Panc1 (cell line): ENCODE results near the gene TIMM17B. TPM values are rescaled to one million over a fixed set of nuclear protein-coding genes. Genes with fewer than 3 reads are reported as not detected.

Experiments used
- total RNA-seq: library from RNA; stranded (reverse); gene quantifications from one replicate; pipeline ENCODE4 v1.2.1, GENCODE V29; 2021; ENCODE audit not compliant: unreplicated experiment

TIMM17B gene
- total RNA-seq, 1 experiment from 2014 or later = 92.1 TPM

Other genes with a start within 250 kb of the TIMM17B start
- 0.82 TPM for gene WAS, start 214.0 kb downstream of the TIMM17B start, total RNA-seq
- gene SUV39H1, start 201.0 kb downstream of the TIMM17B start, total RNA-seq = 25.6 TPM
- not detected for gene GLOD5, start 136.0 kb downstream of the TIMM17B start, total RNA-seq
- 0.23 TPM for gene GATA1, start 111.2 kb downstream of the TIMM17B start, total RNA-seq
- 97.1 TPM for gene HDAC6, start 95.7 kb downstream of the TIMM17B start, total RNA-seq
- gene ERAS, start 71.3 kb downstream of the TIMM17B start, total RNA-seq = 0.23 TPM
- gene PCSK1N, start 62.2 kb downstream of the TIMM17B start, total RNA-seq = 17.8 TPM
- gene PQBP1, start 162 bp upstream of the TIMM17B start, total RNA-seq = 136 TPM
- gene SLC35A2, start 13.9 kb upstream of the TIMM17B start, total RNA-seq = 72.4 TPM
- gene PIM2, start 21.3 kb upstream of the TIMM17B start, total RNA-seq = 52.6 TPM
- gene OTUD5, start 59.8 kb upstream of the TIMM17B start, total RNA-seq = 59.5 TPM
- 5.5 TPM for gene KCND1, start 74.1 kb upstream of the TIMM17B start, total RNA-seq
- 51.0 TPM for gene GRIPAP1, start 104.5 kb upstream of the TIMM17B start, total RNA-seq
- gene TFE3, start 145.6 kb upstream of the TIMM17B start, total RNA-seq = 45.9 TPM
- 11.0 TPM for gene CCDC120, start 161.2 kb upstream of the TIMM17B start, total RNA-seq
- 36.3 TPM for gene PRAF2, start 176.2 kb upstream of the TIMM17B start, total RNA-seq
- 49.3 TPM for gene WDR45, start 182.1 kb upstream of the TIMM17B start, total RNA-seq
- gene GPKOW, start 226.0 kb upstream of the TIMM17B start, total RNA-seq = 28.0 TPM